Measurements from ENCODE around the gene ATAT1. TPM values are rescaled to one million over a fixed set of nuclear protein-coding genes. Genes with fewer than 3 reads are reported as not detected.

The ATAT1 gene
- total RNA-seq, 1 donor from 2014 or later, result 9.2 TPM

- intact Hi-C loops (cut with micrococcal nuclease), result loop anchor here (2.0 to 10.0 kb wide), 2 partner anchors 16 to 472 kb away; no protein-coding TSS in a partner anchor
Measured at GRCh38 chr6:30612687-30613248, 13.9 kb upstream of the ATAT1 start.

GRCh38 chr6:30613251-30614043 is 13.2 kb upstream of the ATAT1 start:
- intact Hi-C loops (cut with micrococcal nuclease), result loop anchor here (2.0 to 10.0 kb wide), 2 partner anchors 17 to 471 kb away; no protein-coding TSS in a partner anchor

- intact Hi-C loops (cut with micrococcal nuclease), result loop anchor here (10.0 kb wide), 1 partner anchor 471 kb away; no protein-coding TSS in a partner anchor
Measured at GRCh38 chr6:30614044-30614842, 12.4 kb upstream of the ATAT1 start.

GRCh38 chr6:30614843-30615218 is 11.8 kb upstream of the ATAT1 start:
- intact Hi-C loops (cut with micrococcal nuclease), result loop anchor here (5.0 to 10.0 kb wide), 5 partner anchors 127 to 1282 kb away; partner anchors contain the start of genes EHMT2, FLOT1, HLA-C and IER3

- intact Hi-C loops (cut with micrococcal nuclease), result loop anchor here (5.0 to 10.0 kb wide), 5 partner anchors 127 to 1282 kb away; partner anchors contain the start of genes EHMT2, FLOT1, HLA-C and IER3
Measured at GRCh38 chr6:30615219-30615957, 11.3 kb upstream of the ATAT1 start.

GRCh38 chr6:30615958-30616810 is 10.5 kb upstream of the ATAT1 start:
- intact Hi-C loops (cut with micrococcal nuclease), result loop anchor here (5.0 to 10.0 kb wide), 5 partner anchors 126 to 1281 kb away; partner anchors contain the start of genes EHMT2, FLOT1, HLA-C and IER3

GRCh38 chr6:30616811-30617564 is 9.7 kb upstream of the ATAT1 start, which contains the start of gene PPP1R10:
Gene PPP1R10 (minus strand): TSS chr6:30617243. CDS start chr6:30609944, 7,299 bp downstream.
- intact Hi-C loops (cut with micrococcal nuclease), result loop anchor here (1.0 to 10.0 kb wide), 18 partner anchors 9 to 1280 kb away; partner anchors contain the start of genes ABCF1, ATAT1, C6orf136 and EHMT2

- intact Hi-C loops (cut with micrococcal nuclease), result loop anchor here (1.0 to 10.0 kb wide), 18 partner anchors 9 to 1280 kb away; partner anchors contain the start of genes ABCF1, ATAT1, C6orf136 and EHMT2
Measured at GRCh38 chr6:30617565-30618269, 9.0 kb upstream of the ATAT1 start, which contains the start of gene MRPS18B. Gene MRPS18B (plus strand): TSS chr6:30617840. CDS start chr6:30617866, 26 bp downstream.

GRCh38 chr6:30618270-30618797 is 8.3 kb upstream of the ATAT1 start:
- intact Hi-C loops (cut with micrococcal nuclease), result loop anchor here (5.0 to 10.0 kb wide), 5 partner anchors 124 to 1279 kb away; partner anchors contain the start of genes EHMT2, FLOT1, HLA-C and IER3

- intact Hi-C loops (cut with micrococcal nuclease), result loop anchor here (5.0 to 10.0 kb wide), 5 partner anchors 123 to 1278 kb away; partner anchors contain the start of genes EHMT2, FLOT1, HLA-C and IER3
Measured at GRCh38 chr6:30619561-30619960, 7.1 kb upstream of the ATAT1 start.

- intact Hi-C loops (cut with micrococcal nuclease), result no loop called here
Measured at GRCh38 chr6:30625511-30625910, 1.2 kb upstream of the ATAT1 start.

- intact Hi-C loops (cut with micrococcal nuclease), result no loop called here
Measured at GRCh38 chr6:30635834-30636233, 9.2 kb downstream of the ATAT1 start.

GRCh38 chr6:30640481-30640880 is 13.8 kb downstream of the ATAT1 start:
- intact Hi-C loops (cut with micrococcal nuclease), result loop anchor here (10.0 kb wide), 1 partner anchor 1554 kb away; the partner anchor contains the start of genes GPSM3 and PBX2

GRCh38 chr6:30641048-30641447 is 14.4 kb downstream of the ATAT1 start:
- intact Hi-C loops (cut with micrococcal nuclease), result loop anchor here (10.0 kb wide), 1 partner anchor 1554 kb away; the partner anchor contains the start of genes GPSM3 and PBX2

GRCh38 chr6:30643656-30644055 is 17.0 kb downstream of the ATAT1 start:
- intact Hi-C loops (cut with micrococcal nuclease), result loop anchor here (10.0 kb wide), 1 partner anchor 1551 kb away; the partner anchor contains the start of genes GPSM3 and PBX2

GRCh38 chr6:30644769-30645168 is 18.1 kb downstream of the ATAT1 start:
- intact Hi-C loops (cut with micrococcal nuclease), result loop anchor here (10.0 kb wide), 1 partner anchor 1550 kb away; the partner anchor contains the start of genes GPSM3 and PBX2

- intact Hi-C loops (cut with micrococcal nuclease), result loop anchor here (10.0 kb wide), 1 partner anchor 1549 kb away; the partner anchor contains the start of genes GPSM3 and PBX2
Measured at GRCh38 chr6:30645989-30646388, 19.3 kb downstream of the ATAT1 start.

Data from T-helper 1 cell treated with Interleukin-12 subunit alpha and Interleukin-12 subunit beta and Interleukin-4 antibody, amounts not matched to agents 30 ng/mL and 1 ng/mL, for 36 hours (primary cell).